Neural progenitor cell (in vitro differentiated cells): ENCODE results near the gene TMC7.

Source experiments
- EZH2 ChIP-seq: fragments of 200-600 bp; sonication (generic); IDR thresholded peaks from 2 replicates; pipeline ENCODE4 v1.6.1; 2017; ENCODE audit warnings: antibody characterized with exemption, mild to moderate bottlenecking, moderate library complexity
- EZH2phosphoT487 ChIP-seq: fragments of 200-600 bp; sonication (generic); IDR thresholded peaks from 2 replicates; pipeline ENCODE4 v1.6.1; 2017; ENCODE audit warnings: antibody characterized with exemption
- TF ChIP-seq, protein P1 (sequence below): fragments of 200-600 bp; sonication (generic); IDR thresholded peaks from 2 replicates; pipeline ENCODE4 v1.5.1; 2017; ENCODE audit warnings: antibody characterized with exemption, mild to moderate bottlenecking

- TF ChIP-seq, protein P1, sequence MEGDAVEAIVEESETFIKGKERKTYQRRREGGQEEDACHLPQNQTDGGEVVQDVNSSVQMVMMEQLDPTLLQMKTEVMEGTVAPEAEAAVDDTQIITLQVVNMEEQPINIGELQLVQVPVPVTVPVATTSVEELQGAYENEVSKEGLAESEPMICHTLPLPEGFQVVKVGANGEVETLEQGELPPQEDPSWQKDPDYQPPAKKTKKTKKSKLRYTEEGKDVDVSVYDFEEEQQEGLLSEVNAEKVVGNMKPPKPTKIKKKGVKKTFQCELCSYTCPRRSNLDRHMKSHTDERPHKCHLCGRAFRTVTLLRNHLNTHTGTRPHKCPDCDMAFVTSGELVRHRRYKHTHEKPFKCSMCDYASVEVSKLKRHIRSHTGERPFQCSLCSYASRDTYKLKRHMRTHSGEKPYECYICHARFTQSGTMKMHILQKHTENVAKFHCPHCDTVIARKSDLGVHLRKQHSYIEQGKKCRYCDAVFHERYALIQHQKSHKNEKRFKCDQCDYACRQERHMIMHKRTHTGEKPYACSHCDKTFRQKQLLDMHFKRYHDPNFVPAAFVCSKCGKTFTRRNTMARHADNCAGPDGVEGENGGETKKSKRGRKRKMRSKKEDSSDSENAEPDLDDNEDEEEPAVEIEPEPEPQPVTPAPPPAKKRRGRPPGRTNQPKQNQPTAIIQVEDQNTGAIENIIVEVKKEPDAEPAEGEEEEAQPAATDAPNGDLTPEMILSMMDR = peak; percentile 68
- TF ChIP-seq EZH2phosphoT487 (no peak), EZH2 (no peak)
Observed at GRCh38 chr16:19071811-19072777, 88.4 kb downstream of the TMC7 start.
